ENCODE measurements around the gene ACSF3.

The ACSF3 gene

GRCh38 chr16:89113152-89113547 lies 19.5 kb downstream of the ACSF3 start:
- no peak for DNase-seq

- DNase-seq = no peak
These were observed 20.0 kb downstream of the ACSF3 start for GRCh38 chr16:89113661-89114060.

DNA sequence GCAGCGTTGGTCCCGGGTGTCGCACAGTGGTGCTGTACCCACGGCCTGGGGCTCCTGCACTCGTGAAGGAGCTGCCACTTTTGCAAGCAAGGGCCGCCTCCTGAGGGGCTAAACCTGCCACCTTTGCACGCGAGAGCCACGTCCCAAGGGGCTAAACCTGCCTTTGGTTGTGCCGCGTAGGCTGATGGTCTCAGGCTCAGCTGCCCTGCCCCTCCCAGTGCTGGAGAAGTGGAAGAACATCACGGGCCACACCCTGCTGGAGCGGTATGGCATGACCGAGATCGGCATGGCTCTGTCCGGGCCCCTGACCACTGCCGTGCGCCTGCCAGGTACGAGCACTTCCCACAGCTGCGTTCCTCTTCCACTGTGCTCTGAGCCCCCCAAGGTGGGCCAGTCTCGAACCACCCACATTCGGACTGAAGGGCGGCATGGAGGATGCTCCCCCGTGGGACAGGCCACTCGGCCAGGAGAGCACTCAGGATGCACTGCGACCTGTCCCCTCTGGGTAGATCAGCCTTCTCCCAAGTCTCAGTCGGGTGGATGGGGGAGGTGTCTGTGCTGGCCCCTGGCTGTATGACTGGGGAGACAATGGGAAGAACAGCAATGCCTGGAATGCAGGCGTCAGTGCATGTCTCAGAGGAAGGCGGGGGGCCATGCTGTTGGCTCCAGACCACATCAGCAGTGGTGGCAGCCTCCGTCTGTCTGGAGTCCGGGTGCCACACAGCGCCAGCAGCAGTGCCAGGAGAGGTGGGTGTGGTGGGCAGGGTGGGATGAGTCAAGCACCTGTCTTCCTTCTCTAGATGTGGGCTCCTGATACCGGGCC lies 20.7 kb downstream of the ACSF3 start:
- DNase-seq = peak; percentile 35

- peak; percentile 94 for DNase-seq
These were observed 21.7 kb downstream of the ACSF3 start for GRCh38 chr16:89115216-89115861.

GRCh38 chr16:89116341-89117226 lies 22.9 kb downstream of the ACSF3 start:
- DNase-seq = no peak

GRCh38 chr16:89117227-89117974 lies 23.7 kb downstream of the ACSF3 start:
- DNase-seq = no peak

GRCh38 chr16:89117975-89118289 lies 24.3 kb downstream of the ACSF3 start:
- no peak for DNase-seq

DNA sequence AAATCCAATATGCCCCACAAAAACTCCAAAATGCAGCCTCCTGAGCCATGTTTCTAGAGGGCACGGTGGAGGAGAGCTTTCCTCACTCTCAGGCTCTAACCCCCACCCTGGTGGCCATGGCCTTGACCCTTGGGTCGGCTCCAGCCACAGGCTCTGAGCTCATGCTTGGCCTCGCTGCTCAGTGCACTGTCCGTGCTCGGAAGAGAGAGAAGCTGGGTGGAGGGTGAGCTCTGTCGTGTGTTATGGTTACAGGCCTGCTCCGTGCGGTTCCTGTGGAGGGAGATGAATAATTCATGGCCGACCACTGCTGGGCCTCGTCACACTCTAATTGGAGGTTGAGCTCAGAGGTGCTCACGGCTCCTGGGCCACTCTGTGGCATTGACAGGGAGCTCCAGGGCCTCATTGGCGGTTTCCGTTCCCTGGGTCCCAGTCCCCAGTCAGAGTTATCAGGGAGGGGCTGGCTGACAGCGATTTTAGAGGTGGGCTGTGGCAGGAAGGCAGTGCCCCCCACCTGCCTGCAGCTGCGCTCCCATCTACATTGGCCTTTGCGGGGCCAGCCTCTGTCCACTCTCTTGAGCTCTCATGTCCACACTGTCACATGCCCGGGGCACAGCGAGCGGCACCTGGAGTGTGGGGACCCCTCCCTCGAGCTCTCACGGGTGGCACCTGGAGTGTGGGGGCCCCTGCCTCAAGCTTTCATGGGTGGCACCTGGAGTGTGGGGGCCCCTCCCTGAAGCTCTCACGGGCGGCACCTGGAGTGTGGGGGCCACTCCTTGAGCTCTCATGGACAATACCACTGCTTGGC lies 24.9 kb downstream of the ACSF3 start:
- DNase-seq = no peak

DNA sequence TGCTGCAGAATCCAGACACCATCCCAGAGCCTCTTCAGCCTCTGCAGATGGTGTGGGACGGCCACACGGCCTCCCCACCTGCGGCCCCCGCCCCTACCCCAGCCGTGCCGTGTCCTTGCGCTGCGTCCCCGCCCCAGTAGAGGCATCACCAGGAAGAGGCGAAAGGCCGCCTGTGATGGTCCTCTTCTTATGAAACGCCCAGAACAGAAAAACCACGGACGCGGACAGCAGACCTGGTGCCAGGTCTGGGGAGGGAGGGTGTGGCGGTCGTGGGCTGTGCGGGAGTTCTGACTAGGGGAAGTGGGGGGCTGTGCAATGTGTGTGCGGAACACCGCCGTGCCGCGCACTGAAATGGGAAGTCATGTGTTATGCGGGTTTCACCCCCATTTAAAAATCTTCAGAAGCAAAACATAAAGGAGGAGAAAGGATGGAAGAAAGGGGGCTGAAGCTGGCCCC lies 25.5 kb downstream of the ACSF3 start:
- no peak for DNase-seq

DNA sequence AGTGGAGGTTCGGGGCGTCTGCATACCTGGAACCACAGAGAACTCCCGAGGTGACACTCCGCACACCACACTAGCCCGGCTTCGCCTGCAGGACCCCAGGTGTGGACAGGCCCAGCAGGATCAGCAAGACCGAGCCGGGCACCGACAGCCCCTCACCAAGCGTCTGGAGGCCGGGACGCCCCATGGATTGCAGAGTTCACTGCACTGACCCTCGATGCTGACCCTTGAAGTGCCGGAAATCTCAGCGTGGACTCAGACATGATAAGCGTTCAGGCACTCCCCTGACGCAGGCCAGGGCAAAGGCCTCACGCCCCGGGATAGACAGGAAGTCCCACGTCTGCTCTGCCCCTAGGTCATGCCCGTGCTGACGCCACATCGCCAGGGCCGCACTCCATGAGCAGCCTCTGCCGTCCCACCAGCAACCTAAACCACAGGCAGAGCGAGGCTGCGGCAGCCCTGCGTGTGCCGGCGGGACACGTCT lies 26.0 kb downstream of the ACSF3 start:
- DNase-seq = no peak

DNA sequence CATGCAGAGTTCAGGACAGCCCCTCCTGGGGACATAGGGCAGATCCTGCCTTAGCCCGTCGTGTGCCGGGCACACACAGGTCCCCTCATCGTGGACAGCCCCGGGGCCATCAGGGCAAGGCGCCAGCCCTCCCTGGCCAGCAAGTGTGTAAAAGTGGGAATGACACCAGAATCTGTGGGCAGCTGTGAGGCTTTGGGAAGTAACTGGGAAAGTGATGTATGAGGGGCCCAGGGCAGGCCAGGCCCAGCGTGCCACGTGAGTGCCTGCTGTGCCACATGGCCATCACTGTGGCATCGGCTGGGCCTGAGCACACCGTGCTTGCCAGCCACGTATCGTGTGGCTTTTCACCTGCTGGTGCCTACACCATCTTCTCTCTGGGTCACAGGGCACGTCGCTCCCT lies 26.6 kb downstream of the ACSF3 start:
- DNase-seq = no peak

GRCh38 chr16:89120921-89121351 lies 27.3 kb downstream of the ACSF3 start:
- no peak for DNase-seq

DNA sequence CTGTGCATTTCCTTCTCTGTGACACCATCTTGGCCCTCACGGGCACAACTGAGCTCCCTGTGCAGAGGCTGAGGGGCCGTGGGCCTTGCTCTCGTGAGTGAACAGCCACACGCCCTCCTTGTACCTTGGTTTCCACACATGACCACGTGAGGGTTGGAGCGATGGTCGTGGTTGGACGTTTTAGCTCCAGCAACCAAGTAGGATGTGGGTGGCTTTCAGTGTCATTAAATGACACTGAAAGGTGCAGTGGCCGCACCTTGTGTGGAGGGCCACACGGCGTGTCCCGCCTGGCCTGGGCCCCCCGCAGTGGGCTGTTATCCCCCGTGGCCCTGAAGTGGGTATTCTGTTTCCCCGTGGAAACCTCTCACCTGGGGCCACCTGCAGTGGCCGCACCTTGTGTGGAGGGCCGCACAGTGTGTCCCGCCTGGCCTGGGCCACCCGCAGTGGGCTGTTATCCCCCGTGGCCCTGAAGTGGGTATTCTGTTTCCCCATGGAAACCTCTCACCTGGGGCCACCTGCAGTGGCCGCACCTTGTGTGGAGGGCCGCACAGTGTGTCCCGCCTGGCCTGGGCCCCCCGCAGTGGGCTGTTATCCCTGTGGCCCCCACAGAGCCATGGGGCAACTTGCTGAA lies 28.2 kb downstream of the ACSF3 start:
- DNase-seq = no peak

DNA sequence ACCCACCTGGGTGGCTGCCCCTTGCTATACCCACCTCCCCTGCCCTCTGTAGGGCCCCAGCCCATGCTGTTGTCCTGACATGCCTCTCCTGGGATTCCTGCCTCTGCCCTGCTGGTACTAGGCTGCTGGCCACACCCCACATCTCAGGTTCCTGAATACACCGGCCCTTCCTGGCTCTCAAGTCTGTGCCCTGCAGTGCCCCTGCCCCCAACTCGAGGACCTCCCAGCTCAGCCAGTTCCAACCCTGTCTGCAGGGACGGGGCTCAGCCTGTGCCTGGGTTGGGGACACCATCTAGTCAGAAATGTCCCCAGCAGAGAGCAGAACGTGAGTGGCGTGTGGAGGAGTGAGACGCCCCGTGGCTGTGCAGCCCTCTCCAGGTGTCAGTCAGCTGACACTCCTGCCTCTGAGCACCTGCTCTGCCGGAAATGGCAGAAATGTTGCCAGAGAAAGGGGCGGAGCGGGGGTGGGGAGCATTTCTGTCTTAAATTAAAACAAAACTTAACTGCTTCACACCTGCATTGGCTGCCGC lies 28.7 kb downstream of the ACSF3 start:
- DNase-seq = no peak

DNA sequence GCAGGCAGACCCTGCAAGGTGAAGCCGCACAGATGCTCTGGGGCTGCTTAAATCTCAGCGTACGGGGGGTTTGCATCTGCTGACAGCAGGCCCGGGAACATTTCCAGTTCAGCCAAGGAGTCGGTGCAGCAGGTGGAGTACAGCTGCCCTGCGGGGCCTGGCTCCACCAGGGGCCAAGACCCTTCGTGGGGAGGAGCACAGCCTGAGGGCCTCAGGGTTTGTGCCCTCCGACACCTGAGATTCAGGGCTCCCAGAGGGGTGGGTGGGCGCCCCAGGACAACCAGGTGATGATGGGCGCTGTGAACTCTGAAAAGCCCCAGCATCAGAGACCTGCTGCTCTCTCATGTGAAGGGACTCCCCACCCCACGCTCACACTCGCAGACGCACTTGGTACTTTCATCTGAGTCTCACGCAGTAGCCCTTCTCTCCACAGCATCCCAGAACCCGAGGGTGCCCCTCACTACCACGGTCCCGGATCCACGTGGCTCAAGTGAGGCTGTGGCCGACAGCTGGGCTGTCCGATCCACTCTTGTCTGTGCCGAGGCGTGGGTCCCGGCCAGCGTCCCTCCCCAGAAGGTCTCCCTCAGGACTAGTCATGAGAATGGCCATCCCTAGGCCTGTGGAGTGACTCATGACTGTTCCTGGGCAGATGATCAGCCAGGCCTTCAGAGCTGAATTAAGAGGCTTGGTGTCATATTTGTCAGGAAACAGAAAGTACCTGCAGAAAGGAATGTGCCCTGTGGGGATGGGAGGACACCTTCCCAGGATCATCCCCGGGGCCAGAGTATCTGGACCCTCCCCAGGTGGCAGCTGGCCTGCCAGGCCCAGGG lies 29.6 kb downstream of the ACSF3 start:
- no peak for DNase-seq

GRCh38 chr16:89123831-89124100 lies 30.1 kb downstream of the ACSF3 start:
- DNase-seq = no peak

- no peak for DNase-seq
These were observed 35.7 kb downstream of the ACSF3 start for GRCh38 chr16:89129378-89129777.

- no peak for DNase-seq
These were observed 36.8 kb downstream of the ACSF3 start for GRCh38 chr16:89130448-89130847.

DNA sequence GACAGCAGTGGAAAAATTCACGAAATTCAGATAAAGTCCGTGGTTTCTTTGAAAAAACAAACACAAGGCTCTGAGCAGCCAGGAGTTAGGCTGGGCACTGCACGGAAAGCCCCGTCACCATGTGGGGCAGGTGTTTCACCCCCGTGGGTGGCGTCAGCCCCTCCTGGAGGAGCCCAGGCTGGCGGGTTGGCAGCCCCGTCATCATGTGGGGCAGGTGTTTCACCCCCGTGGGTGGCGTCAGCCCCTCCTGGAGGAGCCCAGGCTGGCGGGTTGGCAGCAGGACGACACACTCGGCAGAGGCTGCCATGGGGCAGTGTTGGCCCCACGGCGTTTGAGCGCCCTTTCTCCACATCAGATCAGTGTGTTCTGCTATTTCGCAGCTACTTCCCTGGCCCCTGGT lies 38.1 kb downstream of the ACSF3 start:
- no peak for DNase-seq
